Measurements from ENCODE around the gene CTU2. TPM values are rescaled to one million over a fixed set of nuclear protein-coding genes. Genes with fewer than 3 reads are reported as not detected.

Gene CTU2
- polyA plus RNA-seq, 1 experiment: 16.9 TPM

- TF ChIP-seq, protein P1, sequence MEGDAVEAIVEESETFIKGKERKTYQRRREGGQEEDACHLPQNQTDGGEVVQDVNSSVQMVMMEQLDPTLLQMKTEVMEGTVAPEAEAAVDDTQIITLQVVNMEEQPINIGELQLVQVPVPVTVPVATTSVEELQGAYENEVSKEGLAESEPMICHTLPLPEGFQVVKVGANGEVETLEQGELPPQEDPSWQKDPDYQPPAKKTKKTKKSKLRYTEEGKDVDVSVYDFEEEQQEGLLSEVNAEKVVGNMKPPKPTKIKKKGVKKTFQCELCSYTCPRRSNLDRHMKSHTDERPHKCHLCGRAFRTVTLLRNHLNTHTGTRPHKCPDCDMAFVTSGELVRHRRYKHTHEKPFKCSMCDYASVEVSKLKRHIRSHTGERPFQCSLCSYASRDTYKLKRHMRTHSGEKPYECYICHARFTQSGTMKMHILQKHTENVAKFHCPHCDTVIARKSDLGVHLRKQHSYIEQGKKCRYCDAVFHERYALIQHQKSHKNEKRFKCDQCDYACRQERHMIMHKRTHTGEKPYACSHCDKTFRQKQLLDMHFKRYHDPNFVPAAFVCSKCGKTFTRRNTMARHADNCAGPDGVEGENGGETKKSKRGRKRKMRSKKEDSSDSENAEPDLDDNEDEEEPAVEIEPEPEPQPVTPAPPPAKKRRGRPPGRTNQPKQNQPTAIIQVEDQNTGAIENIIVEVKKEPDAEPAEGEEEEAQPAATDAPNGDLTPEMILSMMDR (IDR thresholded peaks at IDR 0.05; ENCODE audit: insufficient read depth, low read depth, low read length): no peak
- Histone ChIP-seq H3K27me3 (ENCODE audit: control insufficient read depth, insufficient read depth, low read length) (no peaks in the 10 kb centered on the region), H3K4me3 (ENCODE audit: low read depth, low read length) (peak overlapping the region; percentile 95), H3K36me3 (ENCODE audit: control insufficient read depth, insufficient read depth, low read length) (peaks cover 3% of the 10 kb centered on the region; the same call in 1 of the 2 replicates)
- ChIA-PET CTCF (interaction anchor here (1.1 kb wide), 1 partner anchor 31 kb away, joined by 3 read pairs; no protein-coding TSS in a partner anchor), POLR2A (no interaction called here)
- no peak for DNase-seq (ENCODE audit: low read depth)
These were observed 1.1 kb upstream of the CTU2 start for GRCh38 chr16:88705076-88705684.

- Histone ChIP-seq H3K4me3 (ENCODE audit: low read depth, low read length) (peak overlapping the region; percentile 95), H3K36me3 (ENCODE audit: control insufficient read depth, insufficient read depth, low read length) (peaks cover 5% of the 10 kb centered on the region; the same call in 1 of the 2 replicates), H3K27me3 (ENCODE audit: control insufficient read depth, insufficient read depth, low read length) (no peaks in the 10 kb centered on the region)
- DNase-seq (ENCODE audit: low read depth): no peak
- POLR2A ChIA-PET: no interaction called here
- CTCF ChIA-PET: interaction anchor here (1.1 kb wide), 1 partner anchor 31 kb away, joined by 3 read pairs; no protein-coding TSS in a partner anchor
- TF ChIP-seq, protein P1 (IDR thresholded peaks at IDR 0.05; ENCODE audit: insufficient read depth, low read depth, low read length): no peak
These were observed 488 bp upstream of the CTU2 start for GRCh38 chr16:88705801-88706228.

GRCh38 chr16:88706965-88707826, 893 bp downstream of the CTU2 start:
- DNase-seq (ENCODE audit: low read depth): no peak
- TF ChIP-seq, protein P1 (IDR thresholded peaks at IDR 0.05; ENCODE audit: insufficient read depth, low read depth, low read length): no peak
- H3K36me3 ChIP-seq (ENCODE audit: control insufficient read depth, insufficient read depth, low read length): peaks cover 5% of the 10 kb centered on the region; the same call in 1 of the 2 replicates
- ChIA-PET POLR2A (no interaction called here), CTCF (interaction anchor here (1.2 to 1.4 kb wide), 4 partner anchors 10 to 38 kb away, joined by 3 to 4 read pairs (median 4); no protein-coding TSS in a partner anchor)
- no peaks in the 10 kb centered on the region for H3K27me3 ChIP-seq (ENCODE audit: control insufficient read depth, insufficient read depth, low read length)
- H3K4me3 ChIP-seq (ENCODE audit: low read depth, low read length): peak overlapping the region; percentile 95

- ChIA-PET POLR2A (no interaction called here), CTCF (no interaction called here)
- no peak overlapping the region for H3K4me3 ChIP-seq (ENCODE audit: low read depth, low read length)
- peaks cover 20% of the 10 kb centered on the region for H3K36me3 ChIP-seq (ENCODE audit: control insufficient read depth, insufficient read depth, low read length)
- H3K27me3 ChIP-seq (ENCODE audit: control insufficient read depth, insufficient read depth, low read length): no peaks in the 10 kb centered on the region
- TF ChIP-seq, protein P1 (IDR thresholded peaks at IDR 0.05; ENCODE audit: insufficient read depth, low read depth, low read length): no peak
- DNase-seq (ENCODE audit: low read depth): no peak
These were observed 4.3 kb downstream of the CTU2 start for GRCh38 chr16:88710556-88710955.

DNA sequence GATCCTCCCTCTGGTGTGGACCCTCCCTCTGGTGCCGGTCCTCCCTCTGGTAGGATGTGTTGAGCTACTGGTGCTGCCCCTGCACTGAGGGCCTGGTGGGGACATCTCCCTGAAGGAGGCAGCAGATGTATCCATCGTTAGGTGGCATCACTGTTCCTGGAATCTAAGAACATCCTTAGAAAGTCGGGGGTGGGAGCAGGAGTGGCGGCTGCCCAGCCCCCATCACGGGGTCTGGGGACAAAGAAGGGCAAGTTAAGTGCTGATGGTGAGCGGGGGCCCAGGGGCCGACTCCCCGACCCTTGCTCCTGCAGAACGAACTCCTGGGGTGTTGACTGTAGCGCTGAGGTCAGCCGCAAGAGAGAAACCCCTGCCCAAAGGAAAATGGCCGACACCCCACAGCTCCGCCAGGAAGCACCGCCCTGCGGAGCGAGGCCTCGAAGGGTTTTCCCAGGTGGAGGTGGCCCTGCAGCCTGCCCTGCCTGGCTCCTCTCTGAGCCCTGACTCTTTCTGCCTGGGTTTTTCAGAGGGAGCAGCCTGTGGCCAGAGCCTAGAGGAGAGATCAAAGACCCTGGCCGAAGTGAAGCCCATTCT, 5.5 kb downstream of the CTU2 start:
- H3K36me3 ChIP-seq (ENCODE audit: control insufficient read depth, insufficient read depth, low read length): peaks cover 32% of the 10 kb centered on the region

More for the DNA sequence above, 5.5 kb downstream of the CTU2 start:
- DNase-seq (ENCODE audit: low read depth): no peak
- TF ChIP-seq, protein P1 (IDR thresholded peaks at IDR 0.05; ENCODE audit: insufficient read depth, low read depth, low read length): no peak
- CTCF ChIA-PET: no interaction called here
- Histone ChIP-seq H3K27me3 (ENCODE audit: control insufficient read depth, insufficient read depth, low read length) (no peaks in the 10 kb centered on the region), H3K4me3 (ENCODE audit: low read depth, low read length) (no peak overlapping the region)
- POLR2A ChIA-PET: no interaction called here

All from BJ (cell line).